H1 (cell line): ENCODE measurements around the gene OR2F1. TPM values are rescaled to one million over a fixed set of nuclear protein-coding genes. Genes with fewer than 3 reads are reported as not detected.
A peak's percentile ranks its signal among the peaks of the same experiment; 100 is the strongest.

Experiments
- CTCF ChIA-PET: fragments of 300-600 bp; sonication (Branson Sonifier 250); formaldehyde crosslinking; loops from one replicate; lab custom pipeline; 2021; ENCODE audit not compliant: partially characterized antibody; lab: Charles Lee
- POLR2A ChIA-PET: fragments of 300-600 bp; sonication (Branson Sonifier 250); formaldehyde crosslinking; loops from one replicate; lab custom pipeline; 2021; ENCODE audit warnings: inconsistent platforms; ENCODE audit not compliant: partially characterized antibody; lab: Charles Lee
- DNase-seq, 2 experiments: peaks; one replicate each; pipeline versions ENCODE4 v3.0.0 to v3.0.0-alpha.2; 2010 to 2022; ENCODE audit warnings: low spot score in 2 of 2, low read depth in 1 of 2, mixed read lengths in 1 of 2
- FAIRE-seq: peaks from 2 replicates; lab custom pipeline; 2011; peaks lifted over from hg19 to GRCh38; lab: Jason Lieb, UNC
- H2AFZ ChIP-seq: 2 replicates; pipeline ENCODE4 v1.8.1; 2012; ENCODE audit warnings: low read length, inconsistent platforms
- H2AK5ac ChIP-seq: 2 replicates; pipeline ENCODE4 v1.6.1; 2013; ENCODE audit warnings: low read depth, low read length
- H2BK120ac ChIP-seq: replicated peaks from 2 replicates; pipeline ENCODE3; 2013; ENCODE audit warnings: low read depth, low read length, inconsistent platforms
- H2BK12ac ChIP-seq: 2 replicates; pipeline ENCODE4 v1.6.1; 2013; ENCODE audit warnings: low read depth, low read length
- H2BK15ac ChIP-seq: 2 replicates; pipeline ENCODE4 v1.6.1; 2013; ENCODE audit warnings: low read length
- H2BK20ac ChIP-seq: 2 replicates; pipeline ENCODE4 v1.6.1; 2013; ENCODE audit warnings: low read length
- H2BK5ac ChIP-seq: 2 replicates; pipeline ENCODE4 v1.6.1; 2013; ENCODE audit warnings: low read depth, low read length
- H3K14ac ChIP-seq: 2 replicates; pipeline ENCODE4 v1.6.1; 2013; ENCODE audit warnings: inconsistent platforms; ENCODE audit not compliant: insufficient read length
- H3K18ac ChIP-seq: 2 replicates; pipeline ENCODE4 v1.6.1; 2013; ENCODE audit warnings: low read length; ENCODE audit errors: extremely low read depth
- H3K23ac ChIP-seq: 2 replicates; pipeline ENCODE4 v1.6.1; 2013; ENCODE audit warnings: inconsistent platforms; ENCODE audit not compliant: insufficient read length
- H3K23me2 ChIP-seq: 2 replicates; pipeline ENCODE4 v1.6.1; 2013; ENCODE audit warnings: low read depth, low read length
- H3K27ac ChIP-seq: 2 replicates; pipeline ENCODE4 v1.6.1; 2011; ENCODE audit warnings: low read depth, low read length, inconsistent platforms
- H3K27me3 ChIP-seq, 4 experiments: replicated peaks in 1 of 4; 1 replicate in 1 of 4; 2 replicates in 3 of 4; pipeline versions ENCODE4 v1.6.1 to v1.8.1; 2011 to 2013; ENCODE audit warnings: low read length in 3 of 4, mild to moderate bottlenecking in 3 of 4, inconsistent platforms in 2 of 4, mixed read lengths in 2 of 4, moderate library complexity in 1 of 4; ENCODE audit not compliant: control insufficient read depth in 3 of 4, insufficient read depth in 3 of 4; ENCODE audit errors: extremely low read depth in 1 of 4
- H3K36me3 ChIP-seq, 4 experiments: 2 replicates each; pipeline versions ENCODE4 v1.6.1 to v1.8.1; 2011 to 2013; ENCODE audit warnings: mild to moderate bottlenecking in 4 of 4, low read length in 3 of 4, moderate library complexity in 2 of 4, control low read depth in 1 of 4, inconsistent platforms in 1 of 4; ENCODE audit not compliant: insufficient read depth in 4 of 4, control insufficient read depth in 2 of 4
- H3K4ac ChIP-seq: replicated peaks from 2 replicates; pipeline ENCODE3; 2013; ENCODE audit warnings: low read length, low read depth, mixed read lengths, inconsistent platforms; ENCODE audit not compliant: insufficient read length
- H3K4me1 ChIP-seq, 4 experiments: replicated peaks in 1 of 4; 1 replicate in 1 of 4; 2 replicates in 3 of 4; pipeline versions ENCODE4 v1.6.1 to v1.8.1; 2011 to 2013; ENCODE audit warnings: low read length in 3 of 4, inconsistent platforms in 2 of 4, mixed read lengths in 1 of 4; ENCODE audit not compliant: insufficient read depth in 4 of 4, control insufficient read depth in 3 of 4
- H3K4me2 ChIP-seq, 2 experiments: 2 replicates each; pipeline versions ENCODE4 v1.6.1 to v1.8.1; 2011 to 2013; ENCODE audit warnings: low read depth in 2 of 2, low read length in 2 of 2, control low read depth in 1 of 2, inconsistent platforms in 1 of 2, mild to moderate bottlenecking in 1 of 2; ENCODE audit not compliant: insufficient read depth in 1 of 2
- H3K4me3 ChIP-seq, 4 experiments: fragments of 200-600, 300-600 bp in 1 of 4; sonication (generic), shearing (Covaris generic), sonication (Bioruptor Twin) in 1 of 4; 2 replicates each; pipeline versions ENCODE4 v1.5.1 to v1.8.1; 2011 to 2016; ENCODE audit warnings: low read length in 4 of 4, low read depth in 3 of 4, control low read depth in 2 of 4, inconsistent platforms in 2 of 4, mild to moderate bottlenecking in 2 of 4, mixed read lengths in 1 of 4, moderate library complexity in 1 of 4; ENCODE audit not compliant: insufficient read depth in 2 of 4; ENCODE audit errors: extremely low read depth in 1 of 4
- H3K56ac ChIP-seq: replicated peaks from 2 replicates; pipeline ENCODE3; 2013; ENCODE audit warnings: low read depth, mild to moderate bottlenecking, mixed read lengths, low read length, inconsistent platforms; ENCODE audit not compliant: insufficient read length
- H3K79me1 ChIP-seq: 2 replicates; pipeline ENCODE4 v1.6.1; 2013; ENCODE audit warnings: low read depth, low read length, control low read depth
- H3K79me2 ChIP-seq, 2 experiments: 2 replicates each; pipeline versions ENCODE4 v1.6.1 to v1.8.1; 2012 to 2013; ENCODE audit warnings: low read length in 2 of 2, mild to moderate bottlenecking in 2 of 2, inconsistent platforms in 1 of 2; ENCODE audit not compliant: insufficient read depth in 2 of 2, control insufficient read depth in 1 of 2
- H3K9ac ChIP-seq, 4 experiments: replicated peaks in 1 of 4; 1 replicate in 1 of 4; 2 replicates in 3 of 4; pipeline versions ENCODE4 v1.6.1 to v1.8.1; 2011 to 2013; ENCODE audit warnings: low read depth in 3 of 4, low read length in 3 of 4, control low read depth in 2 of 4, mild to moderate bottlenecking in 2 of 4, moderate library complexity in 2 of 4, inconsistent platforms in 1 of 4; ENCODE audit errors: extremely low read depth in 1 of 4
- H3K9me3 ChIP-seq, 2 experiments: 2 replicates each; pipeline versions ENCODE4 v1.6.1 to v1.8.1; 2012 to 2013; ENCODE audit warnings: mild to moderate bottlenecking in 2 of 2, moderate library complexity in 2 of 2, control low read depth in 1 of 2, inconsistent platforms in 1 of 2, low read depth in 1 of 2, low read length in 1 of 2, mixed read lengths in 1 of 2; ENCODE audit not compliant: insufficient read depth in 2 of 2
- H4K20me1 ChIP-seq, 2 experiments: replicated peaks in 1 of 2; 2 replicates each; pipeline versions ENCODE3 to v1.8.1; 2011 to 2013; ENCODE audit warnings: inconsistent platforms in 2 of 2, low read length in 2 of 2, mild to moderate bottlenecking in 1 of 2; ENCODE audit not compliant: insufficient read depth in 2 of 2, control insufficient read depth in 1 of 2
- H4K5ac ChIP-seq: 2 replicates; pipeline ENCODE4 v1.6.1; 2013; ENCODE audit warnings: low read length, low read depth, mixed read lengths, inconsistent platforms; ENCODE audit not compliant: insufficient read length
- H4K8ac ChIP-seq: 2 replicates; pipeline ENCODE4 v1.8.0; 2013; ENCODE audit warnings: mild to moderate bottlenecking, moderate library complexity, low read length, inconsistent platforms; ENCODE audit not compliant: insufficient read depth; ENCODE audit errors: extremely low read depth
- H4K91ac ChIP-seq: replicated peaks from 2 replicates; pipeline ENCODE3; 2013; ENCODE audit warnings: low read length, mixed read lengths, inconsistent platforms; ENCODE audit not compliant: insufficient read length
- ASH2L ChIP-seq: fragments of 200-600, 300-600 bp; sonication (generic); IDR thresholded peaks from one replicate; pipeline ENCODE4 v1.7.1; 2017; ENCODE audit warnings: low read length
- ATF3 ChIP-seq: IDR thresholded peaks from 2 replicates; pipeline ENCODE4 v1.6.1; 2011; ENCODE audit warnings: low read depth, mild to moderate bottlenecking, low read length; ENCODE audit not compliant: insufficient read depth
- BACH1 ChIP-seq: IDR thresholded peaks from 2 replicates; pipeline ENCODE4 v1.6.1; 2012; ENCODE audit warnings: low read length, improper control_type of control experiment
- BCL11A ChIP-seq, 2 experiments: IDR thresholded peaks; one replicate each; pipeline ENCODE4 v1.6.1; 2011; ENCODE audit warnings: low read depth in 2 of 2, low read length in 2 of 2, mild to moderate bottlenecking in 2 of 2
- CHD2 ChIP-seq: IDR thresholded peaks from 2 replicates; pipeline ENCODE4 v1.6.1; 2012; ENCODE audit warnings: low read length, improper control_type of control experiment
- CREB1 ChIP-seq: IDR thresholded peaks from 2 replicates; pipeline ENCODE4 v1.6.1; 2012; ENCODE audit warnings: inconsistent platforms
- HDAC2 ChIP-seq, 2 experiments: fragments of 300-600 bp in 1 of 2; sonication (generic) in 1 of 2; IDR thresholded peaks; 2 replicates each; pipeline ENCODE4 v1.6.1; 2011 to 2012; ENCODE audit warnings: low read depth in 2 of 2, low read length in 2 of 2, mild to moderate bottlenecking in 2 of 2, moderate library complexity in 2 of 2, borderline replicate concordance in 1 of 2, inconsistent platforms in 1 of 2
- HDAC6 ChIP-seq: IDR thresholded peaks from one replicate; pipeline ENCODE4 v1.7.1; 2012; ENCODE audit warnings: low read depth, mild to moderate bottlenecking, inconsistent platforms, low read length, moderate library complexity
- KDM4A ChIP-seq: IDR thresholded peaks from one replicate; pipeline ENCODE4 v1.7.1; 2012; ENCODE audit warnings: low read depth, mild to moderate bottlenecking, moderate library complexity, low read length, inconsistent platforms; ENCODE audit not compliant: severe bottlenecking
- SP2 ChIP-seq: IDR thresholded peaks from 2 replicates; pipeline ENCODE4 v1.6.1; 2012; ENCODE audit warnings: mild to moderate bottlenecking, low read length, inconsistent platforms
- SP4 ChIP-seq: IDR thresholded peaks from 2 replicates; pipeline ENCODE4 v1.6.1; 2012; ENCODE audit warnings: low read length, inconsistent platforms
- TEAD4 ChIP-seq: IDR thresholded peaks from 2 replicates; pipeline ENCODE4 v1.6.1; 2012; ENCODE audit warnings: low read depth, low read length, inconsistent platforms, mixed read lengths
- USF2 ChIP-seq: IDR thresholded peaks from 2 replicates; pipeline ENCODE4 v1.6.1; 2011; ENCODE audit warnings: low read length, improper control_type of control experiment
- WGBS, 2 experiments: shearing (Covaris generic) in 1 of 2; methylation state at CpG; one replicate each; pipeline versions ENCODE4 v1.1.6 to v1.1.7; 2013 to 2015; ENCODE audit warnings: low lambda C conversion rate in 2 of 2, mixed read lengths in 2 of 2, inconsistent platforms in 1 of 2, low coverage in 1 of 2, missing lambda C conversion rate in 1 of 2; ENCODE audit not compliant: insufficient replicate concordance in 2 of 2, insufficient coverage in 1 of 2, insufficient read length in 1 of 2; ENCODE audit errors: extremely low coverage in 1 of 2, missing lambda C conversion rate in 1 of 2; 5-methylcytosine and 5-hydroxymethylcytosine counted together
- polyA plus RNA-seq, 7 experiments: library from polyadenylated mRNA; depleted of rRNA in 3 of 7; stranded (reverse) in 5 of 7; unstranded in 2 of 7; fragments of >200 nt in 5 of 7; fragments of 200-250 nt in 2 of 7; gene quantifications; 1 replicate in 5 of 7; 2 replicates in 1 of 7; 4 replicates in 1 of 7; pipeline versions ENCODE4 v1.2.1 to v1.2.3, GENCODE V29; 2011 to 2013; ENCODE audit warnings: missing spikeins in 2 of 7, mixed read lengths in 2 of 7
- total RNA-seq: library from RNA; stranded (reverse); fragmentation: NEBNext Ultra II Directional; extraction: Animal tissue kit (Norgen Biotek cat#: 25700); gene quantifications from 2 replicates; pipeline ENCODE4 v1.2.1, GENCODE V29; 2021

The OR2F1 gene
- total and polyA plus RNA-seq, 2 of the 8 experiments (the other 6 are each of a cell fraction or from before 2014, with no cell fraction given), result 0.19 TPM; not detected in 1

GRCh38 chr7:143906151-143906550 is 48.5 kb upstream of the OR2F1 start:
- H3K23ac ChIP-seq, result no peak overlapping the region
- no peak overlapping the region; the same call in 1 of the 2 replicates for H2AK5ac ChIP-seq
- H3K4me3 ChIP-seq, result peak overlapping the region in 1 of 4 experiments; percentile 13; a peak in 1 of 8 replicates
- CTCF ChIA-PET, result interaction anchor here (0.9 kb wide), 1 partner anchor 20 kb away, joined by 3 read pairs; no protein-coding TSS in a partner anchor
- no peak overlapping the region for H3K27ac ChIP-seq
- H4K8ac ChIP-seq, result no peak overlapping the region
- DNase-seq, result no peak
- H3K4me1 ChIP-seq, result peaks cover 6 to 24% (median 18%) of the 10 kb centered on the region in 4 experiments; a peak in 6 of 7 replicates
- H3K23me2 ChIP-seq, result peaks cover under 1% of the 10 kb centered on the region; the same call in 1 of the 2 replicates
- H2BK15ac ChIP-seq, result no peak overlapping the region
- no peak overlapping the region for H4K91ac ChIP-seq
- peak overlapping the region; percentile 51; the same call in 1 of the 2 replicates for H3K18ac ChIP-seq
- no peak overlapping the region for H3K9ac ChIP-seq
- no peaks in the 10 kb centered on the region for H3K9me3 ChIP-seq
- POLR2A ChIA-PET, result no interaction called here
- H2BK20ac ChIP-seq, result 0 out of 2 replicates have a peak overlapping the region, but pooled peaks have one; percentile 38
- no peak for FAIRE-seq
- no peak overlapping the region for H3K56ac ChIP-seq
- no peaks in the 10 kb centered on the region for H3K27me3 ChIP-seq
- H3K79me1 ChIP-seq, result no peaks in the 10 kb centered on the region
- H3K79me2 ChIP-seq, result peaks cover 0 to 1% of the 10 kb centered on the region in 2 experiments; a peak in 2 of 4 replicates
- no peak overlapping the region for H2AFZ ChIP-seq
- WGBS, 2 experiments, result 83% methylated on average over 9 of the region's 9 CpGs; no CpG with 5 or more reads in 1 of the 2 experiments
- peak overlapping the region; percentile 30 for H3K4ac ChIP-seq
- no peak overlapping the region for H3K14ac ChIP-seq
- H2BK12ac ChIP-seq, result peak overlapping the region; percentile 10
- no peak overlapping the region for H2BK120ac ChIP-seq
- H3K36me3 ChIP-seq, result no peaks in the 10 kb centered on the region
- H3K4me2 ChIP-seq, result peak overlapping the region in 1 of 2 experiments; percentile 45; a peak in 1 of 4 replicates
- H4K5ac ChIP-seq, result no peak overlapping the region
- H4K20me1 ChIP-seq, result no peaks in the 10 kb centered on the region
- peak overlapping the region; percentile 15; the same call in 1 of the 2 replicates for H2BK5ac ChIP-seq
- no peak for TF ChIP-seq USF2
- no peak for TF ChIP-seq BCL11A (IDR thresholded peaks at IDR 0.05; ENCODE audit: low read depth in 2 of 2, low read length in 2 of 2)
- no peak for TF ChIP-seq SP2
- no peak for TF ChIP-seq ASH2L
- no peak for TF ChIP-seq CREB1
- TF ChIP-seq BACH1, result no peak
- TF ChIP-seq ATF3, result no peak
- no peak for TF ChIP-seq SP4
- no peak for TF ChIP-seq CHD2
- TF ChIP-seq TEAD4, result no peak
- no peak for TF ChIP-seq KDM4A
- TF ChIP-seq HDAC6, result no peak
- TF ChIP-seq HDAC2 (IDR thresholded peaks at IDR 0.05; ENCODE audit: borderline replicate concordance in 1 of 2, low read depth in 2 of 2, low read length in 2 of 2), result no peak
